CD4-positive, alpha-beta T cell (primary cell): Measurements from ENCODE around the gene XPR1. TPM values are rescaled to one million over a fixed set of nuclear protein-coding genes. Genes with fewer than 3 reads are reported as not detected.
A peak's percentile ranks its signal among the peaks of the same experiment; 100 is the strongest.

ENCODE experiments used
- ATAC-seq: fragments of 200-7000 bp; cut with Tn5 transposase; one replicate; pipeline ENCODE4 v1.10.0; 2022; ENCODE audit warnings: mild to moderate bottlenecking; ENCODE audit not compliant: poor library complexity
- CTCF ChIA-PET: fragments of 350-600 bp; sonication (Branson Sonifier 250); formaldehyde crosslinking; loops from one replicate; lab custom pipeline; 2021; ENCODE audit warnings: antibody characterized with exemption, inconsistent platforms; lab: Charles Lee
- POLR2A ChIA-PET: fragments of 350-600 bp; sonication (Branson Sonifier 250); formaldehyde crosslinking; loops from one replicate; lab custom pipeline; 2021; ENCODE audit warnings: antibody characterized with exemption, inconsistent platforms; lab: Charles Lee
- DNase-seq, 14 experiments: peaks; one replicate each; pipeline ENCODE4 v3.0.0-alpha.2; 2013 to 2020; ENCODE audit warnings: mixed read lengths in 2 of 14
- H3K27ac ChIP-seq, 2 donors: one replicate each; pipeline versions ENCODE4 v1.5.1 to v1.7.0; 2013; ENCODE audit warnings: low read length in 2 of 2, low read depth in 1 of 2, mild to moderate bottlenecking in 1 of 2
- H3K27me3 ChIP-seq, 2 experiments: 1 replicate in 1 of 2; 2 replicates in 1 of 2; pipeline versions ENCODE4 v1.6.1 to v1.7.0; 2013; ENCODE audit warnings: low read length in 2 of 2, control low read depth in 1 of 2, mild to moderate bottlenecking in 1 of 2, moderate library complexity in 1 of 2; ENCODE audit not compliant: insufficient read depth in 2 of 2, control insufficient read depth in 1 of 2
- H3K36me3 ChIP-seq: one replicate; pipeline ENCODE4 v1.6.1; 2013; ENCODE audit warnings: low read length, control low read depth; ENCODE audit not compliant: insufficient read depth
- H3K4me1 ChIP-seq: one replicate; pipeline ENCODE4 v1.6.1; 2013; ENCODE audit warnings: low read length, control low read depth; ENCODE audit not compliant: insufficient read depth
- H3K4me3 ChIP-seq: one replicate; pipeline ENCODE4 v1.5.1; 2013; ENCODE audit warnings: mild to moderate bottlenecking, low read length, moderate library complexity
- H3K9me3 ChIP-seq, 2 experiments: 1 replicate in 1 of 2; 2 replicates in 1 of 2; pipeline versions ENCODE4 v1.6.1 to v1.7.0; 2013; ENCODE audit warnings: low read length in 2 of 2, mild to moderate bottlenecking in 2 of 2, control low read depth in 1 of 2, moderate library complexity in 1 of 2; ENCODE audit not compliant: control insufficient read depth in 1 of 2, insufficient read depth in 1 of 2
- H3K27ac Mint-ChIP-seq: one replicate; pipeline ENCODE4 v1.8.0; 2020; ENCODE audit warnings: mixed read lengths
- H3K27me3 Mint-ChIP-seq: one replicate; pipeline ENCODE4 v1.8.0; 2021; ENCODE audit warnings: mixed read lengths
- H3K36me3 Mint-ChIP-seq: one replicate; pipeline ENCODE4 v1.8.0; 2021; ENCODE audit warnings: low read depth, mixed read lengths
- H3K4me1 Mint-ChIP-seq: one replicate; pipeline ENCODE4 v1.8.0; 2021; ENCODE audit warnings: low read depth, mixed read lengths
- H3K4me3 Mint-ChIP-seq: one replicate; pipeline ENCODE4 v1.8.0; 2020; ENCODE audit warnings: mild to moderate bottlenecking, mixed read lengths
- H3K9me3 Mint-ChIP-seq: one replicate; pipeline ENCODE4 v1.8.0; 2020; ENCODE audit warnings: mixed read lengths
- intact Hi-C, 2 experiments: fragments of 100-400 bp; cut with DNase I in 1 of 2; cut with micrococcal nuclease in 1 of 2; formaldehyde crosslinking; loops; one replicate each; pipeline versions ENCODE4 v1.15.1 to v1.9.0; 2023 to 2025; cut with DNase I, micrococcal nuclease
- total RNA-seq, 174 experiments: library from RNA in 2 of 174; stranded (reverse) in 2 of 174; gene quantifications; one replicate each; pipeline ENCODE4 v1.2.3 and lab custom pipeline; 2021 to 2026
- TF ChIP-seq, protein P1 (sequence below): fragments of 200-600 bp; IDR thresholded peaks from one replicate; pipeline ENCODE4 v1.8.0; 2022; ENCODE audit warnings: antibody characterized with exemption, mild to moderate bottlenecking

The XPR1 gene
- total RNA-seq, 2 experiments from 2014 or later, result 13.7 TPM

DNA sequence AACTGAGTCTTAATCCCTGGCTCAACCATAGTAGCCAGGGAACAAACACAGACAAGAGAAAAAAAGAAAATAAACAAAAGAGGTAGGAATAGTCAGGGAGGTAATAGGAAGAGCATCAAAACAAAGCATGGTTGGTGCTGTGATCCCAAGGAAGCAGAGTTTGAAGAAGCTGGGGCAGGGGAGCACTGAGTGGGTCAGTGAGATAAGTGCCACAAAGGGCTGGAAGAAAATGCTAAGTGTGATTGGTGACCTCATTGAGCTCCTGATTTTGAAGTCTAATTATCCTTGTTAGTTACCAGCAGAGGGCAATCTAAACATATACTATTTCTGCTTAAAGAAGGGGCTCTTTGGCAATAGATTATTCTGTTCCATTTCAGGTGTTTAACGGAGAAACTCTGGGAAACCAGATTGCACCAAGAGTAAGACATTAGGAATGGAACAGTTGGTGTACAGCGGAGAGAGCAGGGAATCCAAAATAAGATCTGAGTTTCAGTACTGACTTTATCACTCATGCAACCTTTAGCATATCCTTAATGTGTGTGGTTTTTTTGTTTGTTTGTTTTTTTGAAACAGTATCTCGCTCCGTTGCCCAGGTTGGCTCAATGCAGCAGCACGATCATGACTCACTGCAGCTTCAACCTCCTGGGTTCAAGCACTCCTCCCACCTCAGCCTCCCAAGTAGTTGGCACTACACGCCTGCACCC lies 250.1 kb downstream of the XPR1 start:
- Mint-ChIP-seq H3K4me1 (no peaks in the 10 kb centered on the region), H3K9me3 (no peaks in the 10 kb centered on the region), H3K36me3 (peaks cover 42% of the 10 kb centered on the region), H3K4me3 (no peak overlapping the region), H3K27me3 (no peaks in the 10 kb centered on the region), H3K27ac (no peak overlapping the region)
- Histone ChIP-seq H3K36me3 (peaks cover 13% of the 10 kb centered on the region), H3K27ac (no peak overlapping the region), H3K9me3 (no peaks in the 10 kb centered on the region), H3K4me3 (no peak overlapping the region), H3K4me1 (no peaks in the 10 kb centered on the region), H3K27me3 (no peaks in the 10 kb centered on the region)
- peak in 2 of 14 experiments; percentile 8 to 22 for DNase-seq
- TF ChIP-seq, protein P1, sequence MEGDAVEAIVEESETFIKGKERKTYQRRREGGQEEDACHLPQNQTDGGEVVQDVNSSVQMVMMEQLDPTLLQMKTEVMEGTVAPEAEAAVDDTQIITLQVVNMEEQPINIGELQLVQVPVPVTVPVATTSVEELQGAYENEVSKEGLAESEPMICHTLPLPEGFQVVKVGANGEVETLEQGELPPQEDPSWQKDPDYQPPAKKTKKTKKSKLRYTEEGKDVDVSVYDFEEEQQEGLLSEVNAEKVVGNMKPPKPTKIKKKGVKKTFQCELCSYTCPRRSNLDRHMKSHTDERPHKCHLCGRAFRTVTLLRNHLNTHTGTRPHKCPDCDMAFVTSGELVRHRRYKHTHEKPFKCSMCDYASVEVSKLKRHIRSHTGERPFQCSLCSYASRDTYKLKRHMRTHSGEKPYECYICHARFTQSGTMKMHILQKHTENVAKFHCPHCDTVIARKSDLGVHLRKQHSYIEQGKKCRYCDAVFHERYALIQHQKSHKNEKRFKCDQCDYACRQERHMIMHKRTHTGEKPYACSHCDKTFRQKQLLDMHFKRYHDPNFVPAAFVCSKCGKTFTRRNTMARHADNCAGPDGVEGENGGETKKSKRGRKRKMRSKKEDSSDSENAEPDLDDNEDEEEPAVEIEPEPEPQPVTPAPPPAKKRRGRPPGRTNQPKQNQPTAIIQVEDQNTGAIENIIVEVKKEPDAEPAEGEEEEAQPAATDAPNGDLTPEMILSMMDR, result no peak
- CTCF ChIA-PET, result interaction anchor here (0.6 kb wide), 1 partner anchor 295 kb away, joined by 3 read pairs; no protein-coding TSS in a partner anchor
- POLR2A ChIA-PET, result interaction anchor here (0.6 to 0.7 kb wide), 3 partner anchors 260 to 380 kb away, joined by 3 to 4 read pairs (median 3); no protein-coding TSS in a partner anchor
- no peak for ATAC-seq
- intact Hi-C loops, result loop anchor here (1.0 to 10.0 kb wide), 5 partner anchors 260 to 543 kb away; no protein-coding TSS in a partner anchor

DNA sequence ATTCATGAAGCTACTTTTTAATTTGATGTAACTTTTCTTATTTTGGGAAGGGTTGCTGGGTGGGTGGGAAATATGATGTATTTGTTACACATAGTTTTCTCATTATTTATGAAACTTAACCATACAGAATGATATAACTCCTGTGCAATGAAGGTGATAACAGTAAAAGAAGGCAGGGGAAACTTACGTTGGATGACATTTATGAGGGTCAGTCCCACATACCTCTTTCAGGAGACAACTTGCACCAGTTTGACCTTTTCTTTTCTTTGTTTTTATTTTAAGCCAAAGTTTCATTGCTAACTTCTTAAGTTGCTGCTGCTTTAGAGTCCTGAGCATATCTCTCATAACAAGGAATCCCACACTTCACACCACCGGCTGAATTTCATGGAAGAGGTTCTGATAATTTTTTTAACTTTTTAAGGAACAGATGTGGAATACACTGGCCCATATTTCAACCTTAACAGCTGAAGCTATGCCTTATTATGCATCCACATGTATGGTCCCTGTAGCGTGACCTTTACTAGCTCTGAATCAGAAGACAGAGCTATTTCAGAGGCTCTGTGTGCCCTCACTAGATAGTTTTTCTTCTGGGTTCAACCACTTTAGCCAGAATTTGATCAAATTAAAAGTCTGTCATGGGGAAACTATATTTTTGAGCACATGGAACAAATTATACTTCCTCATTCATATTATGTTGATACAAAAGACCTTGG lies 252.9 kb downstream of the XPR1 start:
- no peak overlapping the region for H3K27ac ChIP-seq
- Mint-ChIP-seq H3K4me1 (no peaks in the 10 kb centered on the region), H3K4me3 (no peak overlapping the region), H3K27ac (no peak overlapping the region), H3K36me3 (peaks cover 42% of the 10 kb centered on the region), H3K27me3 (no peaks in the 10 kb centered on the region), H3K9me3 (no peaks in the 10 kb centered on the region)
- TF ChIP-seq, protein P1, result no peak
- no peak for ATAC-seq
- DNase-seq, result no peak
- no peak overlapping the region for H3K4me3 ChIP-seq
- no peaks in the 10 kb centered on the region for H3K27me3 ChIP-seq
- intact Hi-C loops, result loop anchor here in 1 of 2 experiments (5.0 to 10.0 kb wide), 3 partner anchors 258 to 540 kb away; no protein-coding TSS in a partner anchor
- H3K36me3 ChIP-seq, result peaks cover 13% of the 10 kb centered on the region
- H3K9me3 ChIP-seq, result no peaks in the 10 kb centered on the region
- no peaks in the 10 kb centered on the region for H3K4me1 ChIP-seq
- ChIA-PET POLR2A (no interaction called here), CTCF (no interaction called here)

DNA sequence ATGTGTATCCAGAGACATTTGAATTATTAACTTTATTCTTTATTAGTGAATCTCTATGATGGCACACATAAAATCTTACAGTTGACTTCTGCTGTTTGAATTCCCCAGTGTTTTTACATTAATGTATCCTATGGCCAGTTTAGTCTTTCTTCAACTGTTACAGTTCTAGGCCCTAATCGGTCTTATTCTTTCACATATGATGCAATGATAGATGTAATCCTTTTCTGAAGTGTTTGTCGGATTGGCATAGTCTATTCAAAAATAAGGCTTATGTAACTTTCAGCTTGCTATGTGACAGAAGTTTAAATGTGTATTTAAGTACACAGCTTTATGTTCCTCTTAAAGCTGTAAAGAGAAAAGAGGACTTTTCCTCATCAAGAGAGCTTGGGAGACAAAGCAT lies 254.5 kb downstream of the XPR1 start:
- H3K4me3 Mint-ChIP-seq, result no peak overlapping the region
- Histone ChIP-seq H3K9me3 (no peaks in the 10 kb centered on the region), H3K4me3 (no peak overlapping the region), H3K36me3 (peaks cover 13% of the 10 kb centered on the region), H3K27ac (no peak overlapping the region), H3K4me1 (no peaks in the 10 kb centered on the region), H3K27me3 (no peaks in the 10 kb centered on the region)
- H3K4me1 Mint-ChIP-seq, result no peaks in the 10 kb centered on the region
- intact Hi-C loops, result loop anchor here in 1 of 2 experiments (10.0 kb wide), 1 partner anchor 538 kb away; no protein-coding TSS in a partner anchor
- POLR2A ChIA-PET, result no interaction called here
- no peaks in the 10 kb centered on the region for H3K27me3 Mint-ChIP-seq
- no peak for DNase-seq
- ATAC-seq, result no peak
- CTCF ChIA-PET, result no interaction called here
- H3K36me3 Mint-ChIP-seq, result peaks cover 42% of the 10 kb centered on the region
- H3K27ac Mint-ChIP-seq, result no peak overlapping the region
- TF ChIP-seq, protein P1, result no peak
- H3K9me3 Mint-ChIP-seq, result no peaks in the 10 kb centered on the region
